ENCODE data around the gene NREP.

Gene NREP

DNA sequence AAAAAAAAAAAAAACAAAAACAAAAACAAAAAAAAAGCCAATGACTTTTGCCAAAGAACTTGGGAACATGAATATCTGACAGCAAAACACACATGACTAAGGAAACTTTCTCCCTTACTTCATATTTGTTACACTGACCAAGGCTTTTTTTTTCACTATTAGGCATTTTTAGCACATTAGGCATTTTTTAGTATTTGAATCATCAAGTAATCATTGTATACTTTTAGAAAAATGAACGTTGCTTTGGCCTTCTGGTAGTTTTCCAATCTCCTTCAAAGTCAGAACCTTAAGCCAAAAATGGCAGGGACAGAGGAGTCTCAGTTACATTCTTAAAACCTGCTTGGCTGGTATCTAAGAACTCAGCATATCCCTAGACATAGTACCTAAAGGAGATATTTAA lies 19.3 kb downstream of the NREP start:
- Histone ChIP-seq H3K9ac (ENCODE audit: low read depth, low read length) (no peak overlapping the region), H2AFZ (ENCODE audit: low read depth, low read length) (no peak overlapping the region), H3K4me3 (ENCODE audit: low read depth in 1 of 2, low read length in 2 of 2) (no peak overlapping the region), H3K27me3 (ENCODE audit: insufficient read depth, low read length, poor library complexity) (no peaks in the 10 kb centered on the region), H4K20me1 (ENCODE audit: insufficient read depth, low read length) (peaks cover 14% of the 10 kb centered on the region; the same call in 1 of the 2 replicates), H3K9me3 (ENCODE audit: insufficient read depth, low read length, severe bottlenecking) (no peaks in the 10 kb centered on the region), H3K79me2 (ENCODE audit: insufficient read depth, low read length) (peaks cover 97% of the 10 kb centered on the region), H3K4me2 (ENCODE audit: insufficient read depth, low read length) (no peak overlapping the region), H3K4me1 (ENCODE audit: insufficient read depth, low read length) (peaks cover 50% of the 10 kb centered on the region), H3K36me3 (ENCODE audit: insufficient read depth, low read length) (peaks cover 64% of the 10 kb centered on the region), H3K27ac (ENCODE audit: low read length) (no peak overlapping the region)
- TF ChIP-seq EZH2 (IDR thresholded peaks at IDR 0.05; ENCODE audit: borderline replicate concordance, low read depth, low read length, severe bottlenecking) (no peak), CTCF (IDR thresholded peaks at IDR 0.05; ENCODE audit: borderline replicate concordance, extremely low read depth, low read length, poor library complexity, severe bottlenecking) (no peak)
- ATAC-seq (ENCODE audit: insufficient read depth, low read depth), result no peak
- no peak for DNase-seq

- Histone ChIP-seq H3K4me2 (ENCODE audit: insufficient read depth, low read length) (no peak overlapping the region), H4K20me1 (ENCODE audit: insufficient read depth, low read length) (peaks cover 19% of the 10 kb centered on the region; the same call in 1 of the 2 replicates), H3K4me3 (ENCODE audit: low read depth in 1 of 2, low read length in 2 of 2) (no peak overlapping the region), H3K27me3 (ENCODE audit: insufficient read depth, low read length, poor library complexity) (no peaks in the 10 kb centered on the region), H3K27ac (ENCODE audit: low read length) (no peak overlapping the region), H3K4me1 (ENCODE audit: insufficient read depth, low read length) (peaks cover 35% of the 10 kb centered on the region), H3K9ac (ENCODE audit: low read depth, low read length) (no peak overlapping the region), H3K79me2 (ENCODE audit: insufficient read depth, low read length) (peaks cover 85% of the 10 kb centered on the region), H2AFZ (ENCODE audit: low read depth, low read length) (no peak overlapping the region), H3K36me3 (ENCODE audit: insufficient read depth, low read length) (peaks cover 84% of the 10 kb centered on the region), H3K9me3 (ENCODE audit: insufficient read depth, low read length, severe bottlenecking) (no peaks in the 10 kb centered on the region)
- DNase-seq (no peak), ATAC-seq (ENCODE audit: insufficient read depth, low read depth) (no peak)
- TF ChIP-seq EZH2 (IDR thresholded peaks at IDR 0.05; ENCODE audit: borderline replicate concordance, low read depth, low read length, severe bottlenecking), result no peak
- TF ChIP-seq CTCF (IDR thresholded peaks at IDR 0.05; ENCODE audit: borderline replicate concordance, extremely low read depth, low read length, poor library complexity, severe bottlenecking), result no peak
Observed at GRCh38 chr5:111735583-111736270, 21.3 kb downstream of the NREP start.

DNA sequence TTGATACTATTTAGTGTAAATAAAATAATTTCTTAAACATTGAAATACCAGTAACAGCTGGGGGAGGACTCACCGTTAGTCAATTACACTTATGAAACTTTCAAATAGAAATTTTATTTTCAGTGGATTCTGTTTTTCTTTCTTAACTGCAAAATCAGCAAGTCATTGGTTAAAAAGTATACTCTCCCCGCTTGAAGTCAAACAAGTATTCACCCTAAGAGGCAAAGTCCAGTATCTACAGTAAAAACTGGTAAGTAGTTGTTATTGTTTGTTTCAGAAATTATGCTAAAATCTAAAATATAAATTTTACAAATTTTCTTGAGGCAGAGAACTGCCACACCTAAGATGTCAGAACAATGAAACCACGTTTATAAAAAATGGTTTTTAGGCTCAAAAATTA lies 22.4 kb downstream of the NREP start:
- ATAC-seq (ENCODE audit: insufficient read depth, low read depth) (no peak), DNase-seq (no peak)
- H2AFZ ChIP-seq (ENCODE audit: low read depth, low read length), result no peak overlapping the region
- H3K36me3 ChIP-seq (ENCODE audit: insufficient read depth, low read length), result peaks cover 90% of the 10 kb centered on the region
- no peak overlapping the region for H3K27ac ChIP-seq (ENCODE audit: low read length)
- peaks cover 28% of the 10 kb centered on the region for H3K4me1 ChIP-seq (ENCODE audit: insufficient read depth, low read length)
- no peaks in the 10 kb centered on the region for H3K9me3 ChIP-seq (ENCODE audit: insufficient read depth, low read length, severe bottlenecking)
- H3K9ac ChIP-seq (ENCODE audit: low read depth, low read length), result no peak overlapping the region
- TF ChIP-seq EZH2 (IDR thresholded peaks at IDR 0.05; ENCODE audit: borderline replicate concordance, low read depth, low read length, severe bottlenecking) (no peak), CTCF (IDR thresholded peaks at IDR 0.05; ENCODE audit: borderline replicate concordance, extremely low read depth, low read length, poor library complexity, severe bottlenecking) (no peak)
- H3K4me3 ChIP-seq (ENCODE audit: low read depth in 1 of 2, low read length in 2 of 2), result no peak overlapping the region
- H3K79me2 ChIP-seq (ENCODE audit: insufficient read depth, low read length), result peaks cover 74% of the 10 kb centered on the region
- no peaks in the 10 kb centered on the region for H3K27me3 ChIP-seq (ENCODE audit: insufficient read depth, low read length, poor library complexity)
- H4K20me1 ChIP-seq (ENCODE audit: insufficient read depth, low read length), result peaks cover 19% of the 10 kb centered on the region; the same call in 1 of the 2 replicates
- H3K4me2 ChIP-seq (ENCODE audit: insufficient read depth, low read length), result no peak overlapping the region
